Stomach (tissue), 4 donors: ENCODE measurements around the gene SLC36A3.

ENCODE experiments used
- CTCF ChIP-seq, 7 experiments: fragments of 450-650 bp in 4 of 7; fragments of 200-600 bp in 3 of 7; sonication (generic) in 3 of 7; IDR thresholded peaks; one replicate each; pipeline ENCODE4 v1.5.1; 2016 to 2019; ENCODE audit warnings: antibody characterized with exemption in 7 of 7, control low read depth in 2 of 7, mild to moderate bottlenecking in 1 of 7
- POLR2A ChIP-seq, 4 donors: fragments of 450-650 bp; IDR thresholded peaks; one replicate each; pipeline ENCODE4 v1.6.1; 2016; ENCODE audit warnings: antibody characterized with exemption in 4 of 4, control low read depth in 2 of 4, mild to moderate bottlenecking in 1 of 4, moderate library complexity in 1 of 4

DNA sequence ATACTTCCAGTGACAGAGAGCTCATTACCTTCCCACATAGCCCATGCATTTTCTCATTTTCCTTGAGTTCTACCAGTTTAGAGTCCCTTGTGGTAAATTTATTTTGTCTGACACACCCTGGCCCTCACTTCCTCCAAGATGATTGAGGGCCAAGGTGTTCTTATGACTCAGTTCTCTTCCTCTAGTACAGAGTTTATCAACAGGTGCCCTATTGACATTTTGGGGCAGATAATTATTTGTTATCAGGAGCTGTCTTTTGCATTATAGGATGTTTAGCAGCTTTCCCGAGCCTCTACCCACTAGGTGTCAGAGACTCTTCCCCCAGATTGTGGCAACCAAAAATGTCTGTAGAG is 7.1 kb downstream of the SLC36A3 start:
- TF ChIP-seq CTCF (IDR thresholded peaks at IDR 0.05) (no peak), POLR2A (IDR thresholded peaks at IDR 0.05) (no peak)
